IMR-90 (cell line): Measurements from ENCODE around the gene EFNA5. TPM values are rescaled to one million over a fixed set of nuclear protein-coding genes. Genes with fewer than 3 reads are reported as not detected.

Source experiments
- ATAC-seq: fragments of 200-7000 bp; cut with Tn5 transposase; 2 replicates; pipeline ENCODE4 v1.9.1; 2020; ENCODE audit warnings: low read depth, mild to moderate bottlenecking, moderate library complexity
- BruUV-seq: library from RNA; stranded (reverse); fragments of 400-500 nt; replicated peaks from 2 replicates; lab custom pipeline; 2021; lab: Mats Ljungman, UMichigan
- CTCF ChIA-PET: fragments of 300-600 bp; formaldehyde crosslinking; extraction: SDS; loops from one replicate; lab custom pipeline; 2021; ENCODE audit warnings: antibody characterized with exemption; lab: Yijun Ruan, JAX
- POLR2A ChIA-PET: fragments of 300-600 bp; sonication (Branson Sonifier 250); formaldehyde crosslinking; loops from one replicate; lab custom pipeline; 2022; ENCODE audit warnings: antibody characterized with exemption; ENCODE audit not compliant: unreplicated experiment; lab: Charles Lee
- DNase-seq: peaks from one replicate; pipeline ENCODE4 v3.0.0; 2013
- H2AFZ ChIP-seq: replicated peaks from 2 replicates; pipeline ENCODE3; 2013; ENCODE audit warnings: low read length, mild to moderate bottlenecking; ENCODE audit not compliant: poor library complexity
- H2AK5ac ChIP-seq: 2 replicates; pipeline ENCODE4 v1.6.1; 2013; ENCODE audit warnings: low read depth, low read length, inconsistent platforms
- H2AK9ac ChIP-seq: replicated peaks from 2 replicates; pipeline ENCODE3; 2013; ENCODE audit warnings: mild to moderate bottlenecking, low read depth, low read length, moderate library complexity; ENCODE audit not compliant: poor library complexity
- H2BK120ac ChIP-seq: 2 replicates; pipeline ENCODE4 v1.6.1; 2013; ENCODE audit warnings: low read depth, low read length, inconsistent platforms
- H2BK15ac ChIP-seq: 3 replicates; pipeline ENCODE4 v1.6.1; 2013; ENCODE audit warnings: low read depth, low read length, inconsistent platforms
- H2BK20ac ChIP-seq: 2 replicates; pipeline ENCODE4 v1.6.1; 2013; ENCODE audit warnings: low read depth, mild to moderate bottlenecking, inconsistent platforms, low read length, moderate library complexity
- H2BK5ac ChIP-seq: 2 replicates; pipeline ENCODE4 v1.6.1; 2013; ENCODE audit warnings: mild to moderate bottlenecking, low read depth, low read length, inconsistent platforms; ENCODE audit not compliant: poor library complexity, severe bottlenecking
- H3K14ac ChIP-seq: replicated peaks from 2 replicates; pipeline ENCODE4 v1.6.1; 2013; ENCODE audit warnings: low read depth, low read length, inconsistent platforms
- H3K18ac ChIP-seq: 2 replicates; pipeline ENCODE4 v1.6.1; 2013; ENCODE audit warnings: low read depth, low read length, control low read depth
- H3K23ac ChIP-seq: 2 replicates; pipeline ENCODE4 v1.6.1; 2013; ENCODE audit warnings: low read depth, low read length, inconsistent platforms
- H3K27ac ChIP-seq: 2 replicates; pipeline ENCODE4 v1.5.1; 2013; ENCODE audit warnings: mild to moderate bottlenecking, control low read depth, low read length; ENCODE audit not compliant: insufficient read depth
- H3K27me3 ChIP-seq: 2 replicates; pipeline ENCODE4 v1.6.1; 2013; ENCODE audit warnings: low read length; ENCODE audit not compliant: control insufficient read depth, insufficient read depth
- H3K36me3 ChIP-seq: 2 replicates; pipeline ENCODE4 v1.6.1; 2013; ENCODE audit warnings: low read length, mixed read lengths; ENCODE audit not compliant: control insufficient read depth, insufficient read depth
- H3K4ac ChIP-seq: 2 replicates; pipeline ENCODE4 v1.6.1; 2013; ENCODE audit warnings: low read depth, low read length, inconsistent platforms
- H3K4me1 ChIP-seq: 2 replicates; pipeline ENCODE4 v1.6.1; 2013; ENCODE audit warnings: low read length, mixed read lengths; ENCODE audit not compliant: control insufficient read depth, insufficient read depth
- H3K4me2 ChIP-seq: 2 replicates; pipeline ENCODE4 v1.6.1; 2013; ENCODE audit warnings: low read depth, mild to moderate bottlenecking, control low read depth, low read length, moderate library complexity
- H3K4me3 ChIP-seq: 2 replicates; pipeline ENCODE4 v1.5.1; 2013; ENCODE audit warnings: low read depth, mild to moderate bottlenecking, control low read depth, low read length, moderate library complexity; ENCODE audit not compliant: insufficient read depth
- H3K56ac ChIP-seq: 2 replicates; pipeline ENCODE4 v1.6.1; 2013; ENCODE audit warnings: low read length, inconsistent platforms; ENCODE audit not compliant: insufficient read depth; ENCODE audit errors: extremely low read depth
- H3K79me1 ChIP-seq, 2 experiments: 2 replicates each; pipeline ENCODE4 v1.6.1; 2013; ENCODE audit warnings: low read length in 2 of 2, inconsistent platforms in 1 of 2, low read depth in 1 of 2
- H3K9ac ChIP-seq: 2 replicates; pipeline ENCODE4 v1.6.1; 2013; ENCODE audit warnings: low read depth, low read length, control low read depth
- H3K9me1 ChIP-seq: 2 replicates; pipeline ENCODE4 v1.6.1; 2013; ENCODE audit warnings: low read length, inconsistent platforms; ENCODE audit not compliant: insufficient read depth
- H3K9me3 ChIP-seq: 2 replicates; pipeline ENCODE4 v1.6.1; 2013; ENCODE audit warnings: low read length; ENCODE audit not compliant: control insufficient read depth, insufficient read depth
- H4K20me1 ChIP-seq: 2 replicates; pipeline ENCODE4 v1.6.1; 2013; ENCODE audit warnings: low read length, inconsistent platforms; ENCODE audit not compliant: insufficient read depth
- H4K5ac ChIP-seq: 2 replicates; pipeline ENCODE4 v1.6.1; 2013; ENCODE audit warnings: mild to moderate bottlenecking, low read depth, low read length, control low read depth
- H4K8ac ChIP-seq, 2 experiments: 2 replicates each; pipeline ENCODE4 v1.6.1; 2013; ENCODE audit warnings: low read depth in 2 of 2, low read length in 2 of 2, control low read depth in 1 of 2, inconsistent platforms in 1 of 2
- H4K91ac ChIP-seq: 2 replicates; pipeline ENCODE4 v1.6.1; 2013; ENCODE audit warnings: low read depth, low read length, inconsistent platforms; ENCODE audit not compliant: insufficient read depth
- BHLHE40 ChIP-seq: fragments of 150-350 bp; IDR thresholded peaks from 2 replicates; pipeline ENCODE4 v1.6.1; 2016; ENCODE audit warnings: mild to moderate bottlenecking, low read depth, low read length
- CEBPB ChIP-seq: IDR thresholded peaks from 2 replicates; pipeline ENCODE4 v1.6.1; 2012; ENCODE audit warnings: low read depth, low read length, improper control_type of control experiment
- CHD1 ChIP-seq: IDR thresholded peaks from 2 replicates; pipeline ENCODE4 v1.6.1; 2012; ENCODE audit warnings: low read depth, low read length, improper control_type of control experiment
- FOS ChIP-seq: fragments of 150-350 bp; IDR thresholded peaks from 2 replicates; pipeline ENCODE4 v1.6.1; 2016; ENCODE audit warnings: low read depth, low read length
- MAFK ChIP-seq: IDR thresholded peaks from 2 replicates; pipeline ENCODE4 v1.6.1; 2012; ENCODE audit warnings: low read depth, low read length, improper control_type of control experiment
- MAZ ChIP-seq: IDR thresholded peaks from 2 replicates; pipeline ENCODE4 v1.6.1; 2012; ENCODE audit warnings: low read depth, mild to moderate bottlenecking, low read length, improper control_type of control experiment, moderate library complexity, borderline replicate concordance
- MXI1 ChIP-seq: IDR thresholded peaks from 2 replicates; pipeline ENCODE4 v1.6.1; 2012; ENCODE audit warnings: low read depth, mild to moderate bottlenecking, low read length, moderate library complexity, borderline replicate concordance
- POLR2A ChIP-seq: IDR thresholded peaks from 2 replicates; pipeline ENCODE4 v1.6.1; 2012; ENCODE audit warnings: mild to moderate bottlenecking, low read depth, low read length
- RAD21 ChIP-seq: IDR thresholded peaks from 2 replicates; pipeline ENCODE4 v1.6.1; 2012; ENCODE audit warnings: low read length, improper control_type of control experiment
- RCOR1 ChIP-seq: IDR thresholded peaks from 2 replicates; pipeline ENCODE4 v1.6.1; 2012; ENCODE audit warnings: mild to moderate bottlenecking, low read length, improper control_type of control experiment; ENCODE audit not compliant: insufficient replicate concordance
- RFX5 ChIP-seq: IDR thresholded peaks from 2 replicates; pipeline ENCODE4 v1.8.0; 2012; ENCODE audit warnings: low read depth, mild to moderate bottlenecking, low read length, moderate library complexity
- SMC3 ChIP-seq: fragments of 150-350 bp; IDR thresholded peaks from 2 replicates; pipeline ENCODE4 v1.6.1; 2016; ENCODE audit warnings: low read depth, mild to moderate bottlenecking, antibody characterized with exemption, low read length, moderate library complexity
- WGBS, 2 experiments: methylation state at CpG; one replicate each; pipeline versions ENCODE4 v1.1.5 to v1.1.7; 2013; ENCODE audit warnings: missing lambda C conversion rate in 2 of 2; ENCODE audit not compliant: insufficient read length in 1 of 2; ENCODE audit errors: extremely low coverage in 2 of 2; 5-methylcytosine and 5-hydroxymethylcytosine counted together
- dilution Hi-C: fragments of 300-500 bp; cut with HindIII; formaldehyde crosslinking; loops from one replicate; pipeline ENCODE4 v1.14.3; 2018; ENCODE audit warnings: low sequenced_read_pairs; ENCODE audit not compliant: unreplicated experiment
- in situ Hi-C: fragments of 300-500 bp; cut with MboI; formaldehyde crosslinking; loops from 3 replicates; pipeline ENCODE4 v1.14.3; 2019; ENCODE audit warnings: low sequenced_read_pairs, inconsistent platforms, mixed read lengths
- intact Hi-C: fragments of 100-400 bp; cut with micrococcal nuclease; formaldehyde crosslinking; loops from 2 replicates; pipeline ENCODE4 v1.10.0; 2022
- polyA plus RNA-seq, 3 experiments: library from polyadenylated mRNA; depleted of rRNA; stranded (reverse); fragments of >200 nt; gene quantifications; 2 replicates each; pipeline ENCODE4 v1.2.3, GENCODE V29; 2012; ENCODE audit warnings: low replicate concordance in 1 of 3
- total RNA-seq: library from RNA; depleted of rRNA; stranded (reverse); fragments of >200 nt; gene quantifications from 2 replicates; pipeline ENCODE4 v1.2.3, GENCODE V29; 2012
- TF ChIP-seq, protein P1 (sequence below): conservative IDR thresholded peaks from 2 replicates; pipeline ENCODE4 v1.5.1; 2012; ENCODE audit warnings: mild to moderate bottlenecking, low read depth, low read length, improper control_type of control experiment

The EFNA5 gene
- total and polyA plus RNA-seq, 2 of the 4 experiments (the other 2 are of a cell fraction): 1.5 to 1.6 TPM

DNA sequence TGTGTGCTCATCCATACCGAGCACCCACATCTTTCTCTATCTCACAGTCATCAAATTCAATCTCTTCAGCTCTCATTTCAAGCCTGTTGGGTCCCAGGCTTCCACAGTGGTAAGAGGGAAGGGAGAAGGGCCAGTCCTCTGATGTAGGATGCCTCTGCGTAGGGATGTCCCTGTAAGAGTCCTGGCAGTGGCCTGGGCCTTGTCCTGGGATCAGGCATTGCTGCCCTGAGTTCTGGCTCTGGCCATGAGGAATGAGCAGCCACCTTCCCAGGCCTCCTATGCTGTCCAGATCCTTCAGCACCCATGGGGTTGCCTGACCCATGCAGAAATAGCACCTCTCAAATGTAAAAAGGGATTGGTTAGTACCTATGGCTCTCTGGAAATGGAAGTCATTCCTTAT is 121.2 kb downstream of the EFNA5 start:
- H3K9ac ChIP-seq: no peak overlapping the region
- ChIA-PET CTCF (no interaction called here), POLR2A (no interaction called here)
- peaks cover under 1% of the 10 kb centered on the region; the same call in 1 of the 2 replicates for H3K9me1 ChIP-seq
- H3K14ac ChIP-seq: no peak overlapping the region
- in situ Hi-C loops: no loop called here
- peak overlapping the region; percentile 26; the same call in 1 of the 2 replicates for H2BK120ac ChIP-seq
- no peak overlapping the region for H3K18ac ChIP-seq
- no peak overlapping the region for H3K4me2 ChIP-seq
- H3K4me3 ChIP-seq: no peak overlapping the region
- BruUV-seq: no TSS peak
- peak overlapping the region; percentile 62; the same call in 1 of the 2 replicates for H2BK20ac ChIP-seq
- H2BK5ac ChIP-seq: no peak overlapping the region
- ATAC-seq (no peak), DNase-seq (no peak)
- peak overlapping the region; percentile 49; the same call in 1 of the 2 replicates for H4K91ac ChIP-seq
- H4K20me1 ChIP-seq: no peaks in the 10 kb centered on the region
- no peaks in the 10 kb centered on the region for H3K36me3 ChIP-seq
- H3K4me1 ChIP-seq: peaks cover under 1% of the 10 kb centered on the region; the same call in 1 of the 2 replicates
- peaks cover 0 to 4% of the 10 kb centered on the region in 2 experiments; a peak in 2 of 4 replicates for H3K79me1 ChIP-seq
- no peaks in the 10 kb centered on the region for H3K9me3 ChIP-seq
- no peak overlapping the region for H2AK9ac ChIP-seq
- H3K56ac ChIP-seq: no peak overlapping the region
- no CpG with 5 or more reads among the region's 2 CpGs for WGBS, 2 experiments
- no peak overlapping the region; the same call in 1 of the 2 replicates for H2AK5ac ChIP-seq
- no peak overlapping the region for H2AFZ ChIP-seq
- no peak overlapping the region; the same call in 1 of the 2 replicates for H4K5ac ChIP-seq
- H3K27me3 ChIP-seq: no peaks in the 10 kb centered on the region
- intact Hi-C loops: no loop called here
- dilution Hi-C loops: no loop called here
- peak overlapping the region; percentile 58 for H3K4ac ChIP-seq
- no peak overlapping the region for H3K23ac ChIP-seq
- no peak overlapping the region for H3K27ac ChIP-seq
- H2BK15ac ChIP-seq: peak overlapping the region; percentile 79; the same call in 1 of the 3 replicates
- no peak overlapping the region for H4K8ac ChIP-seq
- TF ChIP-seq BHLHE40: no peak
- no peak for TF ChIP-seq SMC3
- TF ChIP-seq MXI1: no peak
- no peak for TF ChIP-seq RFX5
- TF ChIP-seq, protein P1, sequence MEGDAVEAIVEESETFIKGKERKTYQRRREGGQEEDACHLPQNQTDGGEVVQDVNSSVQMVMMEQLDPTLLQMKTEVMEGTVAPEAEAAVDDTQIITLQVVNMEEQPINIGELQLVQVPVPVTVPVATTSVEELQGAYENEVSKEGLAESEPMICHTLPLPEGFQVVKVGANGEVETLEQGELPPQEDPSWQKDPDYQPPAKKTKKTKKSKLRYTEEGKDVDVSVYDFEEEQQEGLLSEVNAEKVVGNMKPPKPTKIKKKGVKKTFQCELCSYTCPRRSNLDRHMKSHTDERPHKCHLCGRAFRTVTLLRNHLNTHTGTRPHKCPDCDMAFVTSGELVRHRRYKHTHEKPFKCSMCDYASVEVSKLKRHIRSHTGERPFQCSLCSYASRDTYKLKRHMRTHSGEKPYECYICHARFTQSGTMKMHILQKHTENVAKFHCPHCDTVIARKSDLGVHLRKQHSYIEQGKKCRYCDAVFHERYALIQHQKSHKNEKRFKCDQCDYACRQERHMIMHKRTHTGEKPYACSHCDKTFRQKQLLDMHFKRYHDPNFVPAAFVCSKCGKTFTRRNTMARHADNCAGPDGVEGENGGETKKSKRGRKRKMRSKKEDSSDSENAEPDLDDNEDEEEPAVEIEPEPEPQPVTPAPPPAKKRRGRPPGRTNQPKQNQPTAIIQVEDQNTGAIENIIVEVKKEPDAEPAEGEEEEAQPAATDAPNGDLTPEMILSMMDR: no peak
- TF ChIP-seq FOS: no peak
- no peak for TF ChIP-seq MAZ
- no peak for TF ChIP-seq MAFK
- TF ChIP-seq RCOR1: no peak
- TF ChIP-seq RAD21: no peak
- no peak for TF ChIP-seq POLR2A
- no peak for TF ChIP-seq CHD1
- no peak for TF ChIP-seq CEBPB
